Measurements from ENCODE around the gene CASK. TPM values are rescaled to one million over a fixed set of nuclear protein-coding genes. Genes with fewer than 3 reads are reported as not detected.

CASK gene
- total and polyA plus RNA-seq, 4 experiments from 2014 or later, result 3.8 to 116 (median 68.6) TPM

GRCh38 chrX:41553688-41554087, 369.7 kb downstream of the CASK start:
- Mint-ChIP-seq H3K27ac (no peak overlapping the region), H3K4me3 (no peak overlapping the region), H3K4me1 (peaks cover 7 to 19% (median 12%) of the 10 kb centered on the region in 4 donors), H3K27me3 (no peaks in the 10 kb centered on the region), H3K36me3 (peaks cover 18 to 23% of the 10 kb centered on the region in 2 donors), H3K9me3 (no peaks in the 10 kb centered on the region)
- no peaks in the 10 kb centered on the region for H3K9me3 ChIP-seq (ENCODE audit: control insufficient read depth in 1 of 2, low read length in 2 of 2)
- H3K27ac ChIP-seq (ENCODE audit: low read depth, low read length), result no peak overlapping the region
- DNase-seq, result no peak
- CTCF ChIA-PET (ENCODE audit: partially characterized antibody), result no interaction called here
- POLR2A ChIA-PET (ENCODE audit: partially characterized antibody), result no interaction called here
- H3K27me3 ChIP-seq (ENCODE audit: insufficient read depth, low read length), result no peaks in the 10 kb centered on the region
- H3K36me3 ChIP-seq (ENCODE audit: insufficient read depth, low read length), result no peaks in the 10 kb centered on the region
- intact Hi-C loops (cut with micrococcal nuclease), result loop anchor here (10.0 kb wide), 1 partner anchor 181 kb away; no protein-coding TSS in a partner anchor
- H3K4me1 ChIP-seq (ENCODE audit: insufficient read depth, low read length), result peaks cover 24% of the 10 kb centered on the region
- no peak overlapping the region for H3K4me3 ChIP-seq (ENCODE audit: low read length in 2 of 2)

- Histone ChIP-seq H3K4me3 (ENCODE audit: low read length in 2 of 2) (no peak overlapping the region), H3K27ac (ENCODE audit: low read depth, low read length) (no peak overlapping the region), H3K4me1 (ENCODE audit: insufficient read depth, low read length) (no peaks in the 10 kb centered on the region), H3K9me3 (ENCODE audit: control insufficient read depth in 1 of 2, low read length in 2 of 2) (no peaks in the 10 kb centered on the region), H3K36me3 (ENCODE audit: insufficient read depth, low read length) (no peaks in the 10 kb centered on the region), H3K27me3 (ENCODE audit: insufficient read depth, low read length) (no peaks in the 10 kb centered on the region)
- peaks cover 0 to 4% (median 0%) of the 10 kb centered on the region in 4 donors for H3K4me1 Mint-ChIP-seq
- no peak for DNase-seq
- POLR2A ChIA-PET (ENCODE audit: partially characterized antibody), result no interaction called here
- intact Hi-C loops (cut with micrococcal nuclease), result no loop called here
- CTCF ChIA-PET (ENCODE audit: partially characterized antibody), result no interaction called here
- no peaks in the 10 kb centered on the region for H3K27me3 Mint-ChIP-seq
- H3K9me3 Mint-ChIP-seq, result no peaks in the 10 kb centered on the region
- no peak overlapping the region for H3K27ac Mint-ChIP-seq
- H3K4me3 Mint-ChIP-seq, result no peak overlapping the region
- H3K36me3 Mint-ChIP-seq, result peaks cover 24 to 25% of the 10 kb centered on the region in 2 donors
These were observed 374.9 kb downstream of the CASK start for GRCh38 chrX:41548411-41548810.

GRCh38 chrX:41543668-41544067, 379.7 kb downstream of the CASK start:
- intact Hi-C loops (cut with micrococcal nuclease), result no loop called here
- Histone ChIP-seq H3K9me3 (ENCODE audit: control insufficient read depth in 1 of 2, low read length in 2 of 2) (no peaks in the 10 kb centered on the region), H3K4me3 (ENCODE audit: low read length in 2 of 2) (no peak overlapping the region), H3K27me3 (ENCODE audit: insufficient read depth, low read length) (no peaks in the 10 kb centered on the region), H3K27ac (ENCODE audit: low read depth, low read length) (no peak overlapping the region), H3K36me3 (ENCODE audit: insufficient read depth, low read length) (peaks cover 4% of the 10 kb centered on the region), H3K4me1 (ENCODE audit: insufficient read depth, low read length) (no peaks in the 10 kb centered on the region)
- no peak for DNase-seq
- POLR2A ChIA-PET (ENCODE audit: partially characterized antibody), result no interaction called here
- no peaks in the 10 kb centered on the region for H3K9me3 Mint-ChIP-seq
- H3K4me1 Mint-ChIP-seq, result peaks cover 0 to 4% (median 3%) of the 10 kb centered on the region in 4 donors
- H3K36me3 Mint-ChIP-seq, result peaks cover 13 to 24% of the 10 kb centered on the region in 2 donors
- no peak overlapping the region for H3K4me3 Mint-ChIP-seq
- CTCF ChIA-PET (ENCODE audit: partially characterized antibody), result no interaction called here
- no peaks in the 10 kb centered on the region for H3K27me3 Mint-ChIP-seq
- H3K27ac Mint-ChIP-seq, result no peak overlapping the region

GRCh38 chrX:41543025-41543424, 380.3 kb downstream of the CASK start:
- no peak for DNase-seq
- Histone ChIP-seq H3K4me1 (ENCODE audit: insufficient read depth, low read length) (no peaks in the 10 kb centered on the region), H3K4me3 (ENCODE audit: low read length in 2 of 2) (no peak overlapping the region), H3K36me3 (ENCODE audit: insufficient read depth, low read length) (peaks cover 4% of the 10 kb centered on the region), H3K9me3 (ENCODE audit: control insufficient read depth in 1 of 2, low read length in 2 of 2) (no peaks in the 10 kb centered on the region), H3K27me3 (ENCODE audit: insufficient read depth, low read length) (no peaks in the 10 kb centered on the region), H3K27ac (ENCODE audit: low read depth, low read length) (no peak overlapping the region)
- Mint-ChIP-seq H3K9me3 (no peaks in the 10 kb centered on the region), H3K4me3 (no peak overlapping the region), H3K4me1 (peaks cover 0 to 4% (median 3%) of the 10 kb centered on the region in 4 donors), H3K27ac (no peak overlapping the region), H3K27me3 (no peaks in the 10 kb centered on the region), H3K36me3 (peaks cover 13 to 22% of the 10 kb centered on the region in 2 donors)
- ChIA-PET POLR2A (ENCODE audit: partially characterized antibody) (no interaction called here), CTCF (ENCODE audit: partially characterized antibody) (no interaction called here)
- intact Hi-C loops (cut with micrococcal nuclease), result no loop called here

GRCh38 chrX:41542536-41542935, 380.8 kb downstream of the CASK start:
- H3K9me3 ChIP-seq (ENCODE audit: control insufficient read depth in 1 of 2, low read length in 2 of 2), result no peaks in the 10 kb centered on the region
- DNase-seq, result no peak
- no peaks in the 10 kb centered on the region for H3K4me1 ChIP-seq (ENCODE audit: insufficient read depth, low read length)
- H3K27ac ChIP-seq (ENCODE audit: low read depth, low read length), result no peak overlapping the region
- H3K27me3 ChIP-seq (ENCODE audit: insufficient read depth, low read length), result no peaks in the 10 kb centered on the region
- H3K9me3 Mint-ChIP-seq, result no peaks in the 10 kb centered on the region
- H3K4me3 ChIP-seq (ENCODE audit: low read length in 2 of 2), result no peak overlapping the region
- intact Hi-C loops (cut with micrococcal nuclease), result no loop called here
- H3K4me1 Mint-ChIP-seq, result peaks cover 0 to 4% (median 3%) of the 10 kb centered on the region in 4 donors
- POLR2A ChIA-PET (ENCODE audit: partially characterized antibody), result no interaction called here
- H3K36me3 ChIP-seq (ENCODE audit: insufficient read depth, low read length), result peaks cover 4% of the 10 kb centered on the region
- H3K36me3 Mint-ChIP-seq, result peaks cover 13 to 22% of the 10 kb centered on the region in 2 donors
- CTCF ChIA-PET (ENCODE audit: partially characterized antibody), result no interaction called here
- no peak overlapping the region for H3K4me3 Mint-ChIP-seq
- H3K27ac Mint-ChIP-seq, result peak overlapping the region in 1 of 7 donors; percentile 60
- H3K27me3 Mint-ChIP-seq, result no peaks in the 10 kb centered on the region

GRCh38 chrX:41542135-41542534, 381.2 kb downstream of the CASK start:
- Mint-ChIP-seq H3K27ac (peak overlapping the region in 2 of 7 donors; percentile 54 to 60), H3K4me1 (peaks cover 0 to 4% (median 2%) of the 10 kb centered on the region in 4 donors), H3K4me3 (no peak overlapping the region), H3K27me3 (no peaks in the 10 kb centered on the region), H3K36me3 (peaks cover 13 to 23% of the 10 kb centered on the region in 2 donors), H3K9me3 (no peaks in the 10 kb centered on the region)
- CTCF ChIA-PET (ENCODE audit: partially characterized antibody), result no interaction called here
- DNase-seq, result no peak
- intact Hi-C loops (cut with micrococcal nuclease), result no loop called here
- H3K4me1 ChIP-seq (ENCODE audit: insufficient read depth, low read length), result no peaks in the 10 kb centered on the region
- no peaks in the 10 kb centered on the region for H3K9me3 ChIP-seq (ENCODE audit: control insufficient read depth in 1 of 2, low read length in 2 of 2)
- peaks cover 4% of the 10 kb centered on the region for H3K36me3 ChIP-seq (ENCODE audit: insufficient read depth, low read length)
- POLR2A ChIA-PET (ENCODE audit: partially characterized antibody), result no interaction called here
- H3K4me3 ChIP-seq (ENCODE audit: low read length in 2 of 2), result no peak overlapping the region
- no peak overlapping the region for H3K27ac ChIP-seq (ENCODE audit: low read depth, low read length)
- H3K27me3 ChIP-seq (ENCODE audit: insufficient read depth, low read length), result no peaks in the 10 kb centered on the region

- H3K9me3 ChIP-seq (ENCODE audit: control insufficient read depth in 1 of 2, low read length in 2 of 2), result no peaks in the 10 kb centered on the region
- Mint-ChIP-seq H3K27me3 (no peaks in the 10 kb centered on the region), H3K9me3 (no peaks in the 10 kb centered on the region), H3K27ac (no peak overlapping the region), H3K36me3 (peaks cover 13 to 25% of the 10 kb centered on the region in 2 donors), H3K4me1 (peaks cover 0 to 4% (median under 1%) of the 10 kb centered on the region in 4 donors), H3K4me3 (no peak overlapping the region)
- POLR2A ChIA-PET (ENCODE audit: partially characterized antibody), result no interaction called here
- peaks cover 4% of the 10 kb centered on the region for H3K36me3 ChIP-seq (ENCODE audit: insufficient read depth, low read length)
- intact Hi-C loops (cut with micrococcal nuclease), result no loop called here
- CTCF ChIA-PET (ENCODE audit: partially characterized antibody), result no interaction called here
- H3K4me1 ChIP-seq (ENCODE audit: insufficient read depth, low read length), result no peaks in the 10 kb centered on the region
- H3K4me3 ChIP-seq (ENCODE audit: low read length in 2 of 2), result no peak overlapping the region
- no peaks in the 10 kb centered on the region for H3K27me3 ChIP-seq (ENCODE audit: insufficient read depth, low read length)
- no peak overlapping the region for H3K27ac ChIP-seq (ENCODE audit: low read depth, low read length)
- DNase-seq, result no peak
These were observed 382.0 kb downstream of the CASK start for GRCh38 chrX:41541386-41541785.

GRCh38 chrX:41538707-41539106, 384.6 kb downstream of the CASK start:
- H3K4me1 Mint-ChIP-seq, result peaks cover 0 to 4% (median under 1%) of the 10 kb centered on the region in 4 donors
- Histone ChIP-seq H3K27me3 (ENCODE audit: insufficient read depth, low read length) (no peaks in the 10 kb centered on the region), H3K36me3 (ENCODE audit: insufficient read depth, low read length) (peaks cover 4% of the 10 kb centered on the region), H3K9me3 (ENCODE audit: control insufficient read depth in 1 of 2, low read length in 2 of 2) (no peaks in the 10 kb centered on the region), H3K4me3 (ENCODE audit: low read length in 2 of 2) (no peak overlapping the region), H3K4me1 (ENCODE audit: insufficient read depth, low read length) (no peaks in the 10 kb centered on the region), H3K27ac (ENCODE audit: low read depth, low read length) (no peak overlapping the region)
- DNase-seq, result no peak
- ChIA-PET CTCF (ENCODE audit: partially characterized antibody) (no interaction called here), POLR2A (ENCODE audit: partially characterized antibody) (no interaction called here)
- no peaks in the 10 kb centered on the region for H3K9me3 Mint-ChIP-seq
- intact Hi-C loops (cut with micrococcal nuclease), result loop anchor here (10.0 kb wide), 1 partner anchor 506 kb away; no protein-coding TSS in a partner anchor
- H3K27me3 Mint-ChIP-seq, result no peaks in the 10 kb centered on the region
- H3K27ac Mint-ChIP-seq, result no peak overlapping the region
- H3K36me3 Mint-ChIP-seq, result peaks cover 8 to 28% of the 10 kb centered on the region in 2 donors
- H3K4me3 Mint-ChIP-seq, result no peak overlapping the region
